ENCODE data around the gene CAP1. TPM values are rescaled to one million over a fixed set of nuclear protein-coding genes. Genes with fewer than 3 reads are reported as not detected.
A peak's percentile ranks its signal among the peaks of the same experiment; 100 is the strongest.

Gene CAP1
- total and polyA plus RNA-seq, 8 donors, result 150 to 501 (median 167) TPM

GRCh38 chr1:40058097-40058452, 17.5 kb downstream of the CAP1 start:
- H3K27ac ChIP-seq, result peak overlapping the region in 1 of 2 donors; percentile 86
- intact Hi-C loops (cut with DNase I), result no loop called here
- no peak overlapping the region for H3K4me3 ChIP-seq
- DNase-seq (no peak), ATAC-seq (no peak)
- peaks cover 23 to 97% of the 10 kb centered on the region in 2 donors for H3K4me1 ChIP-seq
- H3K9me3 ChIP-seq, result no peaks in the 10 kb centered on the region
- H3K27me3 ChIP-seq, result no peaks in the 10 kb centered on the region
- TF ChIP-seq, protein P1, sequence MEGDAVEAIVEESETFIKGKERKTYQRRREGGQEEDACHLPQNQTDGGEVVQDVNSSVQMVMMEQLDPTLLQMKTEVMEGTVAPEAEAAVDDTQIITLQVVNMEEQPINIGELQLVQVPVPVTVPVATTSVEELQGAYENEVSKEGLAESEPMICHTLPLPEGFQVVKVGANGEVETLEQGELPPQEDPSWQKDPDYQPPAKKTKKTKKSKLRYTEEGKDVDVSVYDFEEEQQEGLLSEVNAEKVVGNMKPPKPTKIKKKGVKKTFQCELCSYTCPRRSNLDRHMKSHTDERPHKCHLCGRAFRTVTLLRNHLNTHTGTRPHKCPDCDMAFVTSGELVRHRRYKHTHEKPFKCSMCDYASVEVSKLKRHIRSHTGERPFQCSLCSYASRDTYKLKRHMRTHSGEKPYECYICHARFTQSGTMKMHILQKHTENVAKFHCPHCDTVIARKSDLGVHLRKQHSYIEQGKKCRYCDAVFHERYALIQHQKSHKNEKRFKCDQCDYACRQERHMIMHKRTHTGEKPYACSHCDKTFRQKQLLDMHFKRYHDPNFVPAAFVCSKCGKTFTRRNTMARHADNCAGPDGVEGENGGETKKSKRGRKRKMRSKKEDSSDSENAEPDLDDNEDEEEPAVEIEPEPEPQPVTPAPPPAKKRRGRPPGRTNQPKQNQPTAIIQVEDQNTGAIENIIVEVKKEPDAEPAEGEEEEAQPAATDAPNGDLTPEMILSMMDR (IDR thresholded peaks at IDR 0.05), result no peak
- peaks cover 0 to 40% of the 10 kb centered on the region in 2 donors for H3K36me3 ChIP-seq

DNA sequence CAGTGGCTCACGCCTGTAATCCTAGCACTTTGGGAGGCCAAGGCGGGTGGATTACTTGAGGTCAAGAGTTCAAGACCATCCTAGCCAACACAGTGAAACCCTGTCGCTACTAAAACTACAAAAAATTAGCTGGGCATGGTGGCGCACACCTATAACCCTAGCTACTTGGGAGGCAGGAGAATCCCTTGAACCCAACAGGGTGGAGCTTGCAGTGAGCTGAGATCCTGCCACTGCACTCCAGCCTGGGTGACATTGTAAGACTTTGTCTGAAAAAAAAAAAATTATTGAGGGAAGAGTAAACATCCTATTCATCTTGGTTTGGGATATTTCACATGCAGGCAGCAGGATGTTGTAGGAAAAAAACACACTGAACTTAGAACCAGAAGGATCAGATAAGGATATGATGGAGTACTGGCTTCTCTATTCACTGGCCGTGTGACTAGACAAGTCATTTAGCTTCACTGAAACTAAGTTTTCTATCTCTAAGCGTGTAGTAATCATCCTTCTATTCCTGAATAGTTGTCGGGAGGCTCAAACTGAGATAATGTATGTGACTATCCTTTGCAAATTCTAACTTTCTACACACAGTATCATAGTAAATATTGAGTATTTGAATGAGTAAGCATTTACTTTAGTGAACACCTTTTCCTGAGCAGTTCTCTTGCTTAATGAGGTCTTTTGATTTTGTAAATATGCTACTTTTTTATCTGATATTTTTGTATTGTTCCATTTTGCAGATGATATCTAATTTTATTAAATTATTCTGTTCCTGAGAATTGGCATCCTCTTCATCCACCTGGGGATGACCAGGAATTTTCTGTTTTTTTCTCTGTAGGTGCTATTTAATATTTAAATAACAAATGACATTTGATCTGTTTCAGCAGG, 18.2 kb downstream of the CAP1 start:
- peaks cover 23 to 97% of the 10 kb centered on the region in 2 donors for H3K4me1 ChIP-seq
- H3K9me3 ChIP-seq, result no peaks in the 10 kb centered on the region
- no peaks in the 10 kb centered on the region for H3K27me3 ChIP-seq
- H3K4me3 ChIP-seq, result peak overlapping the region in 1 of 2 donors; percentile 25
- H3K27ac ChIP-seq, result peak overlapping the region; percentile 34 to 86
- no peak for DNase-seq
- intact Hi-C loops (cut with DNase I), result no loop called here
- TF ChIP-seq, protein P1 (IDR thresholded peaks at IDR 0.05), result no peak
- peaks cover 0 to 46% of the 10 kb centered on the region in 2 donors for H3K36me3 ChIP-seq
- ATAC-seq, result peak; percentile 15

- H3K4me3 ChIP-seq, result peak overlapping the region in 1 of 2 donors; percentile 25
- H3K9me3 ChIP-seq, result no peaks in the 10 kb centered on the region
- DNase-seq, result no peak
- peak; percentile 80 for ATAC-seq
- intact Hi-C loops (cut with DNase I), result no loop called here
- H3K27me3 ChIP-seq, result no peaks in the 10 kb centered on the region
- TF ChIP-seq, protein P1 (IDR thresholded peaks at IDR 0.05), result no peak
- H3K27ac ChIP-seq, result peak overlapping the region; percentile 69 to 86
- peaks cover 23 to 99% of the 10 kb centered on the region in 2 donors for H3K4me1 ChIP-seq
- H3K36me3 ChIP-seq, result peaks cover 0 to 54% of the 10 kb centered on the region in 2 donors
Measured at GRCh38 chr1:40059338-40059959, 18.9 kb downstream of the CAP1 start.

GRCh38 chr1:40059960-40060750, 19.6 kb downstream of the CAP1 start:
- Histone ChIP-seq H3K4me3 (peak overlapping the region in 1 of 2 donors; percentile 25), H3K27me3 (no peaks in the 10 kb centered on the region), H3K4me1 (peaks cover 23 to 99% of the 10 kb centered on the region in 2 donors), H3K36me3 (peaks cover 0 to 61% of the 10 kb centered on the region in 2 donors), H3K9me3 (no peaks in the 10 kb centered on the region), H3K27ac (peak overlapping the region; percentile 69 to 86)
- intact Hi-C loops (cut with DNase I), result no loop called here
- peak; percentile 53 for ATAC-seq
- DNase-seq, result no peak
- TF ChIP-seq, protein P1 (IDR thresholded peaks at IDR 0.05), result no peak

All from left lung (tissue), 10 donors.